HepG2 (cell line): Measurements from ENCODE around the gene IGFBP5. TPM values are rescaled to one million over a fixed set of nuclear protein-coding genes. Genes with fewer than 3 reads are reported as not detected.

Experiments used
- ATAC-seq: fragments of 200-7000 bp; cut with Tn5 transposase; 3 replicates; pipeline ENCODE4 v1.9.1; 2020; ENCODE audit warnings: mild to moderate bottlenecking, moderate library complexity
- BruUV-seq: library from RNA; stranded (reverse); fragments of 400-500 nt; replicated peaks from 2 replicates; lab custom pipeline; 2021; lab: Mats Ljungman, UMichigan
- CTCF ChIA-PET: fragments of 300-600 bp; formaldehyde crosslinking; extraction: SDS; loops from one replicate; lab custom pipeline; 2021; ENCODE audit warnings: low total read pairs, inconsistent platforms, low intra/inter-chr PET ratio; lab: Yijun Ruan, JAX
- POLR2A ChIA-PET: fragments of 350-600 bp; sonication (Branson Sonifier 250); formaldehyde crosslinking; loops from one replicate; lab custom pipeline; 2020; ENCODE audit warnings: antibody characterized with exemption, inconsistent platforms; lab: Yijun Ruan, JAX
- DNase-seq: peaks from one replicate; pipeline ENCODE4 v3.0.0-alpha.2; 2015; ENCODE audit warnings: low spot score
- FAIRE-seq: peaks from 3 replicates; lab custom pipeline; 2011; peaks lifted over from hg19 to GRCh38; lab: Jason Lieb, UNC
- H2AFZ ChIP-seq: one replicate; pipeline ENCODE4 v1.6.1; 2011; ENCODE audit warnings: low read length, inconsistent platforms
- H3K27ac ChIP-seq: fragments of 300-600 bp; 3 replicates; pipeline ENCODE4 v1.8.0; 2011; ENCODE audit warnings: mixed run types, mild to moderate bottlenecking, mixed read lengths, low read length, inconsistent platforms; ENCODE audit not compliant: insufficient read depth; ENCODE audit errors: extremely low read length
- H3K27me3 ChIP-seq, 2 experiments: fragments of 200-600 bp in 1 of 2; 2 replicates in 1 of 2; 3 replicates in 1 of 2; pipeline versions ENCODE4 v1.6.0 to v1.8.0; 2011; ENCODE audit warnings: low read length in 2 of 2, mild to moderate bottlenecking in 2 of 2, moderate library complexity in 2 of 2, inconsistent platforms in 1 of 2; ENCODE audit not compliant: insufficient read depth in 2 of 2, control insufficient read depth in 1 of 2
- H3K36me3 ChIP-seq, 2 experiments: fragments of 200-600 bp in 1 of 2; replicated peaks in 1 of 2; 2 replicates in 1 of 2; 3 replicates in 1 of 2; pipeline versions ENCODE4 v1.5.1 to v1.8.0; 2011; ENCODE audit warnings: low read length in 2 of 2, inconsistent platforms in 1 of 2; ENCODE audit not compliant: insufficient read depth in 2 of 2, control insufficient read depth in 1 of 2
- H3K4me1 ChIP-seq: 2 replicates; pipeline ENCODE4 v1.5.1; 2012; ENCODE audit warnings: low read length, inconsistent platforms; ENCODE audit not compliant: insufficient read depth
- H3K4me2 ChIP-seq: 2 replicates; pipeline ENCODE4 v1.6.0; 2011; ENCODE audit warnings: low read depth, low read length, inconsistent platforms
- H3K4me3 ChIP-seq, 3 experiments: fragments of 200-600 bp in 1 of 3; sonication (generic), shearing (Covaris generic) in 1 of 3; replicated peaks in 1 of 3; 2 replicates each; pipeline ENCODE4 v1.5.1; 2011 to 2016; ENCODE audit warnings: low read length in 3 of 3, inconsistent platforms in 2 of 3, low read depth in 2 of 3, mild to moderate bottlenecking in 2 of 3, control low read depth in 1 of 3, mixed read lengths in 1 of 3; ENCODE audit not compliant: insufficient read depth in 1 of 3
- H3K79me2 ChIP-seq: one replicate; pipeline ENCODE4 v1.6.1; 2011; ENCODE audit warnings: low read length, inconsistent platforms; ENCODE audit not compliant: insufficient read depth
- H3K9ac ChIP-seq: 2 replicates; pipeline ENCODE4 v1.6.0; 2011; ENCODE audit warnings: mild to moderate bottlenecking, low read depth, low read length, inconsistent platforms; ENCODE audit not compliant: insufficient read depth
- H3K9me3 ChIP-seq: 2 replicates; pipeline ENCODE4 v1.5.1; 2012; ENCODE audit warnings: mild to moderate bottlenecking, low read length
- H4K20me1 ChIP-seq: 2 replicates; pipeline ENCODE4 v1.6.0; 2011; ENCODE audit warnings: inconsistent platforms, mild to moderate bottlenecking, low read length, moderate library complexity; ENCODE audit not compliant: insufficient read depth
- CBX2 ChIP-seq, 2 experiments: fragments of 200-600 bp in 1 of 2; sonication (generic); formaldehyde crosslinking in 1 of 2; IDR thresholded peaks; 2 replicates each; pipeline versions ENCODE4 v1.7.0 to v1.8.1; 2018 to 2022; ENCODE audit warnings: low read depth in 2 of 2, low read length in 1 of 2, mild to moderate bottlenecking in 1 of 2, missing genetic modification reagents in 1 of 2
- EZH2 ChIP-seq: conservative IDR thresholded peaks from 2 replicates; pipeline ENCODE4 v1.6.1; 2012; ENCODE audit warnings: mild to moderate bottlenecking, low read depth, low read length, moderate library complexity
- YEATS2 ChIP-seq: sonication (generic); formaldehyde crosslinking; IDR thresholded peaks from 2 replicates; pipeline ENCODE4 v1.4.0; 2020; ENCODE audit warnings: missing genetic modification reagents, borderline replicate concordance
- WGBS: methylation state at CpG from one replicate; pipeline ENCODE4 v1.1.6; 2017; ENCODE audit warnings: low lambda C conversion rate; 5-methylcytosine and 5-hydroxymethylcytosine counted together
- in situ Hi-C: cut with HindIII; loops from 2 replicates; pipeline ENCODE4 v1.10.0; 2017; ENCODE audit warnings: low pct_unique_long_range_greater_than_20kb; ENCODE audit not compliant: extremely low pct_ligation_motif_present
- intact Hi-C: fragments of 100-400 bp; cut with micrococcal nuclease; formaldehyde crosslinking; loops from one replicate; pipeline ENCODE4 v1.10.0; 2022; ENCODE audit not compliant: unreplicated experiment
- polyA plus RNA-seq, 8 experiments: library from polyadenylated mRNA; depleted of rRNA in 3 of 8; stranded (reverse) in 7 of 8; unstranded in 1 of 8; fragments of >200 nt; fragmentation: Illumina TruSeq in 4 of 8; extraction: Trizol in 4 of 8; gene quantifications; 2 replicates each; pipeline versions ENCODE4 v1.2.1 to v1.2.3, GENCODE V29; 2011 to 2016; ENCODE audit warnings: low read depth in 4 of 8, missing spikeins in 1 of 8, mixed read lengths in 1 of 8; ENCODE audit not compliant: insufficient read depth in 1 of 8
- total RNA-seq, 5 experiments: library from RNA; depleted of rRNA; stranded (reverse); fragments of >200 nt; fragmentation: Illumina TruSeq; extraction: Trizol; gene quantifications; 2 replicates each; pipeline ENCODE4 v1.2.3, GENCODE V29; 2016; ENCODE audit warnings: low read depth in 1 of 5
- TF ChIP-seq, protein P1 (sequence below), 2 experiments: fragments of 450-650 bp in 1 of 2; sonication (generic) in 1 of 2; formaldehyde crosslinking in 1 of 2; IDR thresholded peaks; 2 replicates each; pipeline versions ENCODE4 v1.6.1 to v1.8.0; 2016 to 2022; ENCODE audit warnings: antibody characterized with exemption in 1 of 2, mild to moderate bottlenecking in 1 of 2, missing genetic modification reagents in 1 of 2

The IGFBP5 gene
- total and polyA plus RNA-seq, 2 of the 13 experiments (the other 11 are each of a cell fraction or from before 2014, with no cell fraction given) = 0.15 TPM; not detected in 1

DNA sequence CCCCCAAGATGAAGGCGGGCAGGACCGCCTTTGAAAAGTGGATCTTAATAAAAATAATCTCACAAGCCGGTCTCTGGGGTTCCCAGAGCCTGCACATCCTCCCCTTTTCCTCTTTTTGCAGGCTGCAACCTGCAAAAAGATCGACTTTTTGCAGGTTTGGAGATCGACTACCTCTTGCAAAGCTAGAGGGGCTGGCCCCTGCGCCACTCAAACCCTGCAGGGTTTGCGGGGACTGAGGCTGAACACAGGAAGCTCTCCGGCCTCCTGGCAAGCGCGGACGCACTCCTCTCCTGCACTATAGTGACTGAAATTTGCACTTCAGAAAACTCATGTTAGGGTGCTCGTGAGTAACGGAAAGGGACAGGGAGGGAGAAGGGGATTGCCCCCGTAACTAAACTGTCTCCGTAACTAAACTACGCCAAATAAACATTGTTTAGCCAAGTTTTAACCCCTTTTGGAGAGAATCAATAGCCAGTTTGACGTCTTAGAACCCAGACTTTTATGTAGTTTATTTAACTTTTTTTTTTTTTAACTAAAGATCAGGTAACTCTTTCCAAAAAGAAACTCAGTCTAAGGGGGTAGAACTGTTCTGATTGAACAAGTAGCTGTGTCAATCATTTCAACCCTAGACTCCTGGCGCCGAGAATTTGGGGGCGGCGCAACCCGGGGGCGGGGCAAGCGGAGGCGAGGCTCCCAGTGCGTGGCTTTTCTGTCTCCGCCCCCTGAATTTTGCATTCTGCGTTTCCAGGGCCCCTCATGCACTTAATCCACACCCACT, 2.5 kb downstream of the IGFBP5 start:
- Histone ChIP-seq H2AFZ (no peak overlapping the region), H3K27ac (no peak overlapping the region), H3K36me3 (no peaks in the 10 kb centered on the region), H3K4me3 (no peak overlapping the region), H3K9me3 (no peaks in the 10 kb centered on the region), H3K4me2 (peak overlapping the region; percentile 16; the same call in 1 of the 2 replicates), H3K79me2 (no peaks in the 10 kb centered on the region), H3K4me1 (no peaks in the 10 kb centered on the region), H3K27me3 (peaks cover 30 to 80% of the 10 kb centered on the region in 2 experiments), H4K20me1 (no peaks in the 10 kb centered on the region), H3K9ac (no peak overlapping the region)
- ATAC-seq (no peak), FAIRE-seq (no peak), DNase-seq (no peak)
- intact Hi-C loops (loop anchor here (10.0 kb wide), 1 partner anchor 642 kb away; no protein-coding TSS in a partner anchor), in situ Hi-C loops (loop anchor here (5.0 kb wide), 2 partner anchors 454 to 1019 kb away; no protein-coding TSS in a partner anchor)
- TF ChIP-seq, protein P1, sequence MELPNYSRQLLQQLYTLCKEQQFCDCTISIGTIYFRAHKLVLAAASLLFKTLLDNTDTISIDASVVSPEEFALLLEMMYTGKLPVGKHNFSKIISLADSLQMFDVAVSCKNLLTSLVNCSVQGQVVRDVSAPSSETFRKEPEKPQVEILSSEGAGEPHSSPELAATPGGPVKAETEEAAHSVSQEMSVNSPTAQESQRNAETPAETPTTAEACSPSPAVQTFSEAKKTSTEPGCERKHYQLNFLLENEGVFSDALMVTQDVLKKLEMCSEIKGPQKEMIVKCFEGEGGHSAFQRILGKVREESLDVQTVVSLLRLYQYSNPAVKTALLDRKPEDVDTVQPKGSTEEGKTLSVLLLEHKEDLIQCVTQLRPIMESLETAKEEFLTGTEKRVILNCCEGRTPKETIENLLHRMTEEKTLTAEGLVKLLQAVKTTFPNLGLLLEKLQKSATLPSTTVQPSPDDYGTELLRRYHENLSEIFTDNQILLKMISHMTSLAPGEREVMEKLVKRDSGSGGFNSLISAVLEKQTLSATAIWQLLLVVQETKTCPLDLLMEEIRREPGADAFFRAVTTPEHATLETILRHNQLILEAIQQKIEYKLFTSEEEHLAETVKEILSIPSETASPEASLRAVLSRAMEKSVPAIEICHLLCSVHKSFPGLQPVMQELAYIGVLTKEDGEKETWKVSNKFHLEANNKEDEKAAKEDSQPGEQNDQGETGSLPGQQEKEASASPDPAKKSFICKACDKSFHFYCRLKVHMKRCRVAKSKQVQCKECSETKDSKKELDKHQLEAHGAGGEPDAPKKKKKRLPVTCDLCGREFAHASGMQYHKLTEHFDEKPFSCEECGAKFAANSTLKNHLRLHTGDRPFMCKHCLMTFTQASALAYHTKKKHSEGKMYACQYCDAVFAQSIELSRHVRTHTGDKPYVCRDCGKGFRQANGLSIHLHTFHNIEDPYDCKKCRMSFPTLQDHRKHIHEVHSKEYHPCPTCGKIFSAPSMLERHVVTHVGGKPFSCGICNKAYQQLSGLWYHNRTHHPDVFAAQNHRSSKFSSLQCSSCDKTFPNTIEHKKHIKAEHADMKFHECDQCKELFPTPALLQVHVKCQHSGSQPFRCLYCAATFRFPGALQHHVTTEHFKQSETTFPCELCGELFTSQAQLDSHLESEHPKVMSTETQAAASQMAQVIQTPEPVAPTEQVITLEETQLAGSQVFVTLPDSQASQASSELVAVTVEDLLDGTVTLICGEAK (IDR thresholded peaks at IDR 0.05) = no peak
- TF ChIP-seq, protein P1 (CRISPR knock-in tag; IDR thresholded peaks at IDR 0.05) = no peak
- 0 out of 2 replicates have a peak, but pooled peaks have one; percentile 44 for TF ChIP-seq CBX2 (IDR thresholded peaks at IDR 0.05; ENCODE audit: low read depth, low read length)
- no peak for TF ChIP-seq CBX2 (CRISPR knock-in tag; IDR thresholded peaks at IDR 0.05; ENCODE audit: low read depth)
- TF ChIP-seq YEATS2 (CRISPR knock-in tag) = no peak
- TF ChIP-seq EZH2 = peak; percentile 97
- ChIA-PET POLR2A (no interaction called here), CTCF (no interaction called here)
- WGBS = 14% methylated on average over 28 of the region's 28 CpGs
- BruUV-seq = no TSS peak
